HG03565 (cell line): Measurements from ENCODE around the gene AGXT2.

Source experiments
- ATAC-seq: cut with Tn5 transposase; IDR thresholded peaks from one replicate; pipeline ENCODE4 v1.9.1; 2021; ENCODE audit warnings: mild to moderate bottlenecking, moderate library complexity; ENCODE audit not compliant: unreplicated experiment

Gene AGXT2

DNA sequence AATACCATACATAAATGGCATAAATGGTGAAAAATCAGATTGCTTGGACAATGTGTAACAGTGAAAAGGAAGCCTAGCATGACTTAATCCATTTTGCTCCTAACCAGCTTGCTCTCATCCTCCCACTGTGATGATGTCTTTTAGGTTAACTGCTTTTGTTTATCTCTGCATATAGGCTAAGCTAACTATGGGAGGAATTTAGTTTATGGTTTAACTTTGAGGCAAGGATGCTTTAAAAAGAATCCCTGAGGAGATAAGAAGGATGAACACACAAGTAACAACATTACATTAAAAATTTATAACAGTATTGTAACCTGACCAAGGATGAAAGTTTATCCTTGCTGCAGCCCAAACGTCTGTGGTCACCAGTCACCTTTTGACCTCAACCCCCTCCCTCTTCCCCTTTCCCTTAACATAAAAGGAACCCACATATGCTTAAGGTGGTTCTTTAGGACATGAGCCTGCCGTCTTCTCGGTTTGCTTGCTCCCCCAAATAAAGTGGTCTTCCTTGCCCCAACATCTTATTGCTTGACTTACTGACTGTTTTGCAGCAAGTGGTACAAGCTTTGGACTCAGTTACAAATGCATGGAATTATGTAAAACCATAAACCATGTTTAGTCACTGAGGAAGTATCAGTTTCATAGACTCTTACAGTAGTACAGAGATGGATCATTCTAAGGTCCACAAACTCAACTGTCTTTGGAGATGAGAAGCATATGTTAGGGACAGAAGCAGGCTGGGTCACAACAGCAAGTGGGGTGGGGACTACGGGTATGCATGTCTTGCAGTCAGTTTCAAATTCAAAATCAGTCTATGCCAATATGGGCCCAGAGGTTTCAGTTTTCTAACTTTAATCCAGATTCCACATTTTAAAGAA is 31.3 kb downstream of the AGXT2 start:
- peak; percentile 70 for ATAC-seq

DNA sequence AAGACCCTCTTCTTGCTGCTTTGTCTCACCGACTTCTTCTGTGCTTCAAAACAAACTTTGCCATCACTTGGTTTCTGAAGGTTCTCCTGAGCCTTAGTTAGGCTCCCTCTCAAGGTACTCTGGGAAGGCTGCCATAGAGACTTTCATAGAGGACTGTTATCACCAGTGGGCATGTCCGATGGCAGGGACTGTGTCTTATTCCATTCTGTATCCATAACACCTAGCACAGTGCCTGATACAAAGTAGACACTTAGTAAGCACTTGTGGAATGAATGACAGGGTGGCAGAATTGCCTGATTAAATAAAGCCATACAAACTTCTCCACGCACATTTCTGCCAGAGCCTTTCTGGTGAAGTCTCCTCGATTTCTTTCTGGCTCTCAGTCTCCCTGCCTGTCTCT is 32.7 kb downstream of the AGXT2 start:
- ATAC-seq, result no peak

DNA sequence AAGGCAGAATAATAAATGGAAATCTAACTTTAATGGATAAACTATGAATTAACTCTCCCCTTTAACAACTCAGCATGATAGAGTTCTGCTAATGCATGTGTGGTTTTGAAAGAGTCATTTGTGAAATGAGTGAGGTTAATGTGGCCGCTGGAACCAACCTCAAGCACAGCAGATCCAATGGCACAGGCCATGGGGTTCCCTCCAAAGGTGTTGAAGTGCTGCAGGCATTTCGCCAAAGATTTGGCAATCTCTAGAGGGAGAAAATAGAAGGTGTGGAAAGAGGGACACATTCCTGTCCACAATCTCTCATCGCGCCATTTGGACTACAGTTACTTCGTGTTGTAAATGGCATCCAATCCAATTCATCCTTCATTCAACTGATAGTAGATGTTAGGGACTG is 35.0 kb downstream of the AGXT2 start:
- no peak for ATAC-seq

DNA sequence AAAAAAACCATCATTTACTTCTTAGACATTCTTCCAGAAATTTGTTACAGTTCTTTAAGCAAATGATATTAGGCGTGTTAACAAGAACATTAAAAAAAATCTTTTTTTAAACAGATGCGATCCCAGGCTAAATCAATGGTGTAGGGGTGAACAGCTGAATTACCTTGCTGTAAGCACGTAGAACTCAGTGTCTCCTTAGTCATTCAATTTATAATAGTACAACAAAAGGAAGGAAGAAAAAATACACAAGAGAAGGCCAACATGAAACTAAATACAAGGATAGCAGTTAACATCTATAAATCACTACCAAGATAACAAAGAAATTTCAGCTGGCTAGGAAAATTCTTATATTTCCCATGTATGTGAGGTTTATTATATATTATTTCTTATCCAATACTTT is 35.4 kb downstream of the AGXT2 start:
- no peak for ATAC-seq

DNA sequence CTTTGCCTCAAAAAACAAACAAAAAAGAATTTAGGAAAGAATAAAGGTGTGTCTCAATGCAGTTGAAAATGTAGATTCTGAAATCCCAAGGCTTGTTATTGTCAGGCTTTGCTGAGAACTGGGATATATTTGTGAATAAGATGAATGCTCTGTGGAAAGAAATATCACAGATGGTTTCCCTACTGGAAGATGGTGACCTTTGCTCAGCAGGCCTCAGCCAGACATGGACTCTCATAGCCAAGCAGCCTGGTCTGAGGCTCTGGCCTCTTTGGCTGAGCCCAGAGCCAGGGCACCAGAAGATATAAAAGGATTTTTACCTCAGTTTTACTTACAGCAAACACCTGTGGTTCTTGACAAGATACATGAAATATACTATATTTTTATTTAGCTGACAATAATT is 37.1 kb downstream of the AGXT2 start:
- ATAC-seq, result no peak

DNA sequence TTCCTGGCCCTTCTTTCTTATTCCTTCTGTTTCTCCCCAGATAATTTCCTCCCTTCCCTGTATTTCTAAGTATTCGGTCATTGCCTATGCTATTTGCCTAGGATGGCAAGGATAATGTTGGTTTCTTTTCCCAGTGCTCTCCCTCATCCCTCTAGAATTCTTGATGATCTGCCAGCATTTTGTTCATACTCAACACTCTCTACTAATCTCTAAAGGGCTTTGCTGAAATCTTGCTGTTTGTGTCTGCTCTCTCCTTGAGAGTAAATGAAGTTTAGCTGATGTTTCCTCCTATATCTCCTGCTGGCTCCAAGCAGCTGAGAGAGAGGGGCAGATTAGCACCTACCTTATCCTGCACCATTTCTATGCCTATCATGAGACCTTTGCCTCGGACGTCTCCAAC is 38.1 kb downstream of the AGXT2 start:
- ATAC-seq, result no peak

DNA sequence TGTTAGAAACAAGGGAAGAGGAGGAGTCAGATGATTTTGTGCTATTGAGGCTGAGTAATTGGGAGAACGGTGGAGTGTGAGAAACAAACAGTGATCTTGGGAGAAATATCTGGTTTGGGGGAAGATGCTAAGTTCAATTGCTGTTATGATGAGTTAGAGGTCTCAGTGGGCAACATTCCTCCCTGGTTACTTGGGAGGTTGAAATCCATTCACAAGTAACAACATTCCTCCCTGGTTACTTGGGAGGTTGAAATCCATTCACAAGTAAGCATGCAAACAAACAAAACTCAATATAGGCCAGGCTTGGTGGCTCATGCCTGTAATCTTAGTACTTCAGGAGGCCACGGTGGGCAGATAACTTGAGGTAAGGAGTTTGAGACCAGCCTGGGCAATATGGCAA is 38.7 kb downstream of the AGXT2 start:
- ATAC-seq, result no peak

DNA sequence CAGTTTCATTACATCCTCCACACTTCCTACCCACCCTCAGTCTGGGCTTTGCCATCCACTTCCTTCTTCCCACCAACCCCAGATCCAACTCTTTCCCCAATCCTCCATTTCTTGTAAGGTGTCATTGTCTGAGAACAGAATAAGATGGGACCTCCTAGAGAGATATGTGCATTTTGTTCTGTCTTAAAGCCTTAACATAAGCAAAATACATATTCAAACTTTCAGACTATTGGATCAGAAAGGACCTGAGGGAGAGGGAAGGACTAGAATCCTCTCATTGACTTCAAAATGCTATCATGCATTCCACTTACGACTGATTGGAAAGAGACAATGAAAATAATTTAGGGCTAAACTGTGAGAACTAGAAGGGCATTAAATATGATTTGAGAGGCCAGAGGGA is 43.0 kb downstream of the AGXT2 start:
- ATAC-seq, result no peak

DNA sequence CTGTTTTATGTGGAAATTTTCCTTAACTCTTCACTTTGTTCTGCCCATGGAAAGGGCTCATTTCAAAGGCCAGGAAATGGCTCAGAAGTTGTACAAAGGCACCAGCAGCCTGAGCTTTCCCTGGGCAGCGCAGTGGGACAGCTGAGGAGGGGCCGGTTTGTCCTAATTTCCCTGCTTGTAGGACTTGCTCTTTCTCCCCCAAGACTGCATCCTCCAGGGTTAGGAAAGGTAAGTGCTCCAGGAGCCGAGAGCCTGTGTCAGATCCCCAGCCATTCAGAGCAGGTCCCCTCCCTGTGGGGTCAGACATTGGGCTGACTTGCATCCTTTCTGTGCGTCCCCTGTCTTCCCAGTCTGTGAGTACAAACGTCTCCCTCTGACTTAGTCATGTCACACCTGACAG is 43.5 kb downstream of the AGXT2 start:
- no peak for ATAC-seq

DNA sequence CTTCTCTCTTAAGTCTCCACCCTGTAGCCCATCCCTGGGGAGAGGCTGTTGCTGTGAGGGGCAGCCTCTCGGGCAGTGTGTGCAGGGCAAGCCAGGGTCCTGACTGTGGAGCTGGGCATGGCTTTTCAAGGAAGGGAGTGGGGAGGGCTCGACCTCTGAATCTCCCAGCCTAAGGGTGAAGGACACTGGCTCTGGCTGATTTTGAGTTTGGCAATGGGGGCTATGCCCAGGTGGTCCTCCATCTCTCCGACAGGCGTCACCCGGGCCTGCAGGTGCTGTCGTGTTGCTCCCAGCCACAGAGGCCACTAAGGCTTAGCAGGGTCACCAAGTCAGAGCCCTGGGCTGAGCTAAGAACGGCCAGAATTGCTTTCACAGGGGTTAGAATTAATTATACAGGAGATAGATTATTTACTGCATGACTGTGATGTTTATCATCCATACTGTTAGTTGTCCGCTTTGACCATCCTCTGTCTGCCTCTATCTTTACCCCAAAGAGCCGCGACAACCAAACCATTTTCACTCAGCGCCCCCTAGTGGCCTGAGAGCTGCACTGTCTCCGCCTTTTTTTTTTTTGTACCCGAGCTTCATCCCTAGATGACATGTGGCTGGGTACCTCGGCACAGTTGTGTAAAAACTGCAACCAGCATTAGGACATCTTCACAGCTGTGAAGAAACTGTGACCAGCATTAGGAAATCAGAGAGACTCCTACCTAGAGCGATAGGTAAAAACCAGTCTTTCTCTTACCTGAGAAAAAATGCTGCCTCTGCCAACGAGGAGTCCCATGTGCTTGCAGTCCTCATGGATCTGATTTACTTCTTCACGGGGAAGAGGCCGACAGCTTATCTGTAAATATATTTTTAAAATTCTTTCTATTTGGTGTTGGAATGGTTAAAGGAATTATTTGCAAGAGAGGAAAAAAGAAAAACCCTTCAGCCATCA is 44.5 kb downstream of the AGXT2 start:
- ATAC-seq, result no peak

DNA sequence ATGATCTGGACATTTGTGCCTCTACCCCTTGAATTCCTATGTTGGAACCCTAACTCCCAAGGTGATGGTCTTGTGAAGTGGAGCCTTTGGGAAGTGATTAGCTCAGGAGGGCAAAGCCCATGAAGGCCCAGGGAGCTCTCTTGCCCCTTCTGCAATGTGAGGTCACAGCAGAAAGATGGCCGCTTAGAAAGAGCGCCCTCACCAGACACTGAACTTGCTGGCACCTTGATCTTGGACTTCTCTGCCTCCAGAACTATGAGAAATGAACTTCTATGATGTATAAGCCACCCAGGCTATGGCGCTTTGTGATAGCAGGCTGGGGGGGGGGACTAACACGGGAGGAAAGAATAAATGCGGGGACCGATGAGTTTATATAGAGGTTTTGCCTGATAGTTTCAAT is 45.3 kb downstream of the AGXT2 start:
- no peak for ATAC-seq

DNA sequence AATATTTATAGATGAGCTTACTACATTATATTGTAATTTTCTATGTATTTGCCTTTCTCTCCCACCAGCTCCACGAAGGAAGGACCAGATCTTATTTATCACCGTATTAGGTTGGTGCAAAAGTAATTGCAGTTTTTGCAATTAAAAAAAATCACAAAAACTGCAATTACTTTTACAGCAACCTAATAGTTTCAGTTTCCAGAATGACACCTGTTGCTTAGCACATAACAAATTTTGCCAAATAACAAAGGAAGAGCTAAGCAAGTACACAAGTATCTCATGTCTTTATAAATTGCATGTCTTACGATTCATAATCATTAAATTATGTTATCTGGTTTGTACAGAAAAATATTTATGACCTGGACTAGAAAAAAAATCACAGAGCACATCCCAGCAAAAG is 45.9 kb downstream of the AGXT2 start:
- ATAC-seq, result no peak

DNA sequence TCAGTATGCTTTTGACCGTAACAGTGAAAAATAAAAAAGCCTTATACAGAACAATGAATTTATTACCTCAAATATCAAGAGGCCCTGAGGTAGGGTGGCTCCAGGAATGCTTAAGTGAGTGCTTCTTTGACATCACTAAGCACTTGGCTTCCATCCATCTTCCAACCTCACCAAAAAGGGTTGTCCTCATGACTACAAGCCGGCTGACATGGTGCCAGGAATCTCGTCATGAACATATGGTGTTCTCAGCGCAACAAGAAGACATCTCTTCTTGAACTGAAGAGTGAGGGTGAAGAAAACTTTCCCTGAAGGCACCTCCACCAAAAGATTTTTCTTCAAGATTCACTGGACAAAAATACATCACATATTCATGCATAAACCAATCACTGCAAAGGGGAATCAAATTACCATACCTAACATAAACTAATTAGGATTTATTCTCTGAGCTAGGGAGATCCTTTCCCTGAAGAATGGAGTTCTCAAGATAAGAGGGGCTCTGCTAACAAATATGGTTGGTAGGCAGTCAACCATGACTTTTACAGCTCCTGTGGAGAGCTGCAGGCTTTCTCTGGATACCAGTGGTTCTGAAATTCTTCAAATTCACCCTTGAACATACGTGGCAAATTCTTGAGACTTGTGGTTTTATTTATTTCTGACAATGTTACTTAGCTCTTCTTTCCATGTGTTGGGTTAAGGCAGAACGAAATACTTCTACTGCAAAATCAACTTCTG is 49.5 kb downstream of the AGXT2 start:
- no peak for ATAC-seq

DNA sequence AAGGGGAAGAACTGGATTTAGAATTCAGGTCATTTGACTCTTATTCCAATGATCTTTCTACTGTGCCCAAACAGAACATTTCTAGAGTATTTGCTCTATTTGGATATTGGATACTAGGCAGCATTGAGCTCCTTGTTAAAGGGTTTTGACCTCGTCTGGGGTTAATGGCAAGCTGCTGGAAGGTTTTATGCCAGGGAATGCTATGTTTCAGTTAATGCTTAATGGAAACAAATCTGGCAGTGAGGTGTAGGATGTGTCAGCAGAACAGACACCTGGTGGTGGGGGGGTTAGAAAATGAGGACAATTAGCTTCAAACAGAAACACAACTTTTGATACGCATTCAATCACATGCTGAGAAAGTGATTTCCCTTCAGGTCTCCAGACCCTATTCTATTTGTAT is 51.5 kb downstream of the AGXT2 start:
- no peak for ATAC-seq

DNA sequence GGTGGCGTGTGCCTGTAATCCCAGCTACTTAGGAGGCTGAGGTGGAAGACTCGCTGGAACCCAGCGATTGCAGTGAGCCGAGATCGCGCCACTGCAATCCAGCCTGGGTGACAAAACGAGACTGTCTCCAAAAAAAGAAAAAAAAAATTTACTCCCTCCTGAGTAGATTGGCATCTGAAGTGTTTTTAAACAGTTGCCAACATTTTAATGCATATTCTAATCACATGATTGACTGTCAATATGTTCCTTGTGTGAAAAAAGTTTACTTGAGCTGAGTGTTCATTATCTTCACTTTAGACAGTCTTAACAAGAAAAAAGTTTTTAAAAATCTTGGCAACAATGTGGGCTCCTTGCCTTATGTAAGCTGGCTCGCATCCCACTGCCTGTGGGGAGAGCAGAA is 53.8 kb downstream of the AGXT2 start:
- ATAC-seq, result no peak

DNA sequence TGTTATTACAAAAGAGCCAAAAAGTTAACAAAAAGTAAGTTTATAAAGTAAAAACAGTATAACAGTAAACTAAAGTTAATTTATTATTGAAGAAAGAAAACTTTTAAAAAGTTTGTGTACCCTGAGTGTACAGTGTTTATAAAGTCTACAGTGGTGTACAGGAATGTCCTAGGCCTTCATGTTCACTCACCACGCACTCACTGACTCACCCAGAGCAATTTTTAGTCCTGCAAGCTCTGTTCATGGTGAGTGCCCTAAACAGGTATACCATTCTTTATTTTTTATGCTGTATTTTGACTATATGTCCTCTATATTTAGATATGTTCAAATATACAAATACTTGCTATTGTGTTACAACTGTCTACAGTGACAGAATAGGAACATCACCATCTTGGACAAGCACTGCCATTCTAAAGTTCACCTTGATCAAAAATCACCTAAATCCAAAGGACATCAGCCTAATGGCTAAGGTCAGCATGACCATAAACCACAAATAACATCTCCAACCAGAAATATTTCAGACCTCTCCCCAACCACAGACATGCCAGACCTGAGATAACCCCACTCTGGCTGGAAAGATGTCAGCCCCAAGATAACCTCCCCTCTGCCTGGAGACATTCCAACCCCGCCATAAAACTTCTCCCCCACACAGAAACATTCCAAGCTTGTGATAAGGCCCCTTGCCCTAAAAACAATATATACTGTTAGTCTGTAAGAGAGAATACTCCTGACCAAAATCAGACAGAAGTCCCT is 56.1 kb downstream of the AGXT2 start:
- no peak for ATAC-seq

DNA sequence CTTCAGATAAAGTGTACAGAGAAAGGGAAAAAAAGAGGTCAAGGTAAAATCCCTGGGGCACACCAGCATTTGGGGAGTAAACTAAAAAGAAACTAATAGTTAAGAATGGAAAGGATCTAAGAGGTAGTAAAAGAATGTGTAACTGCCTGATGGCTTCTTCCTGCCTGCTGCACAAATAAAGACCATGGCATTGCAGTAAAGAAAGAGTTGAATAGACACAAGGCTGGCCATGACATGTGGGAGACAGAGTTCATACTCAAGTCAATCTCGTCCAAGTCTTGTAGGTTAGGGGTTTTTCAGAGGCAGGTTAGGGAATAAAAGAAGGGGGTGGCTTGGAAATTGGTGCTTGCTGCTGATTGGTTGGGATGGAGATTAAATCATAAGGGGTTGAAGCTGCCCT is 60.8 kb downstream of the AGXT2 start:
- ATAC-seq, result no peak

DNA sequence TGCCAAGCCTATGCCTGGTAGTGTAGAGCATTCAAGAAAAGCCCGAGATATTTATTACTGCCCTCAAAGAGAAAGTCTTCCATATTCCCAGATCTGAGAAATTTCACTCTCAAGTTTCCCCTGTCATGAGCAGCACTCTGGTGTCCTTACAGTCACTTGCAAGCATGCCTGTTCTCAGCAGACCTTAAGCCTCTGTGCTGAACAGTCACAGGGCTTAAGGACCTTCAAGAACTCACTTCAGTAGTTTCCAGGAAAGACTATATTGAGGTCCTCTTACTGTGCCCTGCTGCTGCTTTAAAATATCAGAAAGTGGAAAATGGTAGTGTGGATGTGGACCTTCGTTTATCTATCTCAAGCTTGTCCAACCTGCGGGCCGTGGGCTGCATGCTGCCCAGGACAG is 64.9 kb downstream of the AGXT2 start:
- no peak for ATAC-seq

DNA sequence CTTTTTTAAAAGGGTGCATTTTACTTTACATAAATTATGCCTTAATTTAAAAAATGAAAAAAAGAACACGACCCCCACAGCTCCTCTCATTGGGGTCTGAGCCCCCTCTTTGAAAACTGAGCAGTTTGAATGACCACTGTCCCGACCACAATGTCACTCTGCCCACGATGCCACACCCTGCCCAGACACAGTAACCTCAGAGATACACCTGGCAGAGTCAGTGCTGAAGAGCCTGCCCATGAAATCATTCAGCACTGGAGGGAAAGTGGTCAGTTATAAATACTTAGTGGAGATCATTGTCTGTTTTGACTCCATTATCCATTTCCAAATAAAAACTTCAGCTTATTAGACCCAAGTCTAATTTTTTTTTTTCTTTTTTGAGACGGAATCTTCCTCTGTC is 69.1 kb downstream of the AGXT2 start:
- no peak for ATAC-seq

DNA sequence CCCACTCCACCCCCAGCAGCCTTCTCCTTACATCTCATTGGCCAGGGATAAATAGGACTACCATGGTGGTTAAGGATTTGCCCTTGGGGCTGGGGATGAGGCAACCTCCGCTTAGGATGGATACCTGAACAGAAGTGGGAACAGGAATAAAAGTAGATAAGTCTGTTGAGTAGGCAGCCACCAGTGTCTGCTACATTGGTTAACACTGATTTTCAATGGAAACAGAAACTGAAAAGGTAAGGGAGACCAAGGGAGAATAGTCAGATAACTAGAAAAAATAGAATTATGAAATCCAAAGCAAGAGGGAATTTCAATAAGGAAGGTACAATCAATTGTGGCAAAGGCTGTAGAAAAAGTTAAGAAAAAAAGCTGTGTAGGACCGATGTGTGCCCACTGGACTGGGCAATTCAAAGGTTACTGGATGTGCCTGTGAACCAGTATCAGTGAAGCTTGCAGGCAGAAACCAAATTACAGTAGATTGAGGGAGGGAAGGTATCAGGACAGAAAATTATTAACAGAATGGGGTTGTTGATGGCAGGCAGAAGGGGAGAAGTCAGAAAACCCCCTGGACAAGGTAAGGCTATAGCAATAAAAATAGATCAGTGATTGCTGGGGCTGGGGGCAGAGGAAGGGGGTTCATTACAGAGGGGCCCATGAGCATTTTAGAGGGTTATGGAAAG is 69.7 kb downstream of the AGXT2 start:
- peak; percentile 74 for ATAC-seq
